ENCODE results near the gene TANC1.

The TANC1 gene

DNA sequence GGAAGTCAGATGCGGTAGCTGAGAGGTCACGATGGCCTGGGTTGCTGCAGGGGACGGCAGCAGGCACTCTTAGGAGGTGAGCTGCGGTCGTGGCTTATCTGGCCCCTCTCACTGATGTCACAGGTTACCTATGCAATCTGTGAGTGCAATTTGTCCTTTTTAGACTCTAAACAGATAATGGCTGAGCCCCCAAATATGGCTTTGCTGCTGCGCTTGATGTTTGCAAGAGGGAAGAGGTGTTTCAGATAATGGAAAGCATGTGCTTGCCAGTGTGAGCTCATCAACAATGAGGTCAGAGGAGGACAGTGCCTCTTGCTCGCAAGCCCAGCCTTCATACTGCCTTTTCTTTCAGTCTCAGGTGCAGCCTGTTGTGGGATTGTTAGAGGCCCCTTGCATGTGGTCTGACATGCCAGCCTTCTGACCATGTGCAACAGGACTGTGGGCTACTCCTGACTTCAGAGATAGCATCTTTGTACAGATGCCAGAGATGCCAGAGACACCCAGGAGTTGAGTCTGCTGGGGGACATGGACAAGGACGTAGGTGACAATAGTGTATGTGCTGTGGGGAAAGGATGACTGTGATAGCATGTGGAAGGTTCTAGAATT, 151.3 kb downstream of the TANC1 start:
- no peak overlapping the region for H3K9ac ChIP-seq (ENCODE audit: low read depth in 1 of 2, low read length in 2 of 2)
- H3K4me3 ChIP-seq (ENCODE audit: low read depth in 1 of 2, low read length in 2 of 2) = no peak overlapping the region
- no peak overlapping the region for H3K27ac ChIP-seq (ENCODE audit: low read depth, low read length)
- H3K9me3 ChIP-seq (ENCODE audit: control insufficient read depth in 1 of 2, low read length in 2 of 2) = no peaks in the 10 kb centered on the region
- peaks cover 22 to 23% of the 10 kb centered on the region in 2 donors for H3K4me1 ChIP-seq (ENCODE audit: control insufficient read depth in 1 of 2, insufficient read depth in 2 of 2, low read length in 2 of 2)
- H3K27me3 ChIP-seq (ENCODE audit: control insufficient read depth in 1 of 2, insufficient read depth in 2 of 2, low read length in 2 of 2) = no peaks in the 10 kb centered on the region
- no peaks in the 10 kb centered on the region for H3K36me3 ChIP-seq (ENCODE audit: control insufficient read depth in 1 of 2, insufficient read depth in 2 of 2, low read length in 2 of 2)

GRCh38 chr2:159123786-159124185, 155.3 kb downstream of the TANC1 start:
- H3K27ac ChIP-seq (ENCODE audit: low read depth, low read length) = no peak overlapping the region
- no peaks in the 10 kb centered on the region for H3K36me3 ChIP-seq (ENCODE audit: control insufficient read depth in 1 of 2, insufficient read depth in 2 of 2, low read length in 2 of 2)
- no peak overlapping the region for H3K9ac ChIP-seq (ENCODE audit: low read depth in 1 of 2, low read length in 2 of 2)
- H3K9me3 ChIP-seq (ENCODE audit: control insufficient read depth in 1 of 2, low read length in 2 of 2) = no peaks in the 10 kb centered on the region
- H3K27me3 ChIP-seq (ENCODE audit: control insufficient read depth in 1 of 2, insufficient read depth in 2 of 2, low read length in 2 of 2) = no peaks in the 10 kb centered on the region
- peaks cover 28 to 30% of the 10 kb centered on the region in 2 donors for H3K4me1 ChIP-seq (ENCODE audit: control insufficient read depth in 1 of 2, insufficient read depth in 2 of 2, low read length in 2 of 2)
- H3K4me3 ChIP-seq (ENCODE audit: low read depth in 1 of 2, low read length in 2 of 2) = no peak overlapping the region

- Histone ChIP-seq H3K36me3 (ENCODE audit: control insufficient read depth in 1 of 2, insufficient read depth in 2 of 2, low read length in 2 of 2) (no peaks in the 10 kb centered on the region), H3K9me3 (ENCODE audit: control insufficient read depth in 1 of 2, low read length in 2 of 2) (no peaks in the 10 kb centered on the region), H3K9ac (ENCODE audit: low read depth in 1 of 2, low read length in 2 of 2) (no peak overlapping the region), H3K4me3 (ENCODE audit: low read depth in 1 of 2, low read length in 2 of 2) (no peak overlapping the region), H3K4me1 (ENCODE audit: control insufficient read depth in 1 of 2, insufficient read depth in 2 of 2, low read length in 2 of 2) (peaks cover 28 to 30% of the 10 kb centered on the region in 2 donors), H3K27ac (ENCODE audit: low read depth, low read length) (peak overlapping the region; percentile 37), H3K27me3 (ENCODE audit: control insufficient read depth in 1 of 2, insufficient read depth in 2 of 2, low read length in 2 of 2) (no peaks in the 10 kb centered on the region)
Measured at GRCh38 chr2:159124441-159124911, 156.0 kb downstream of the TANC1 start.

- Histone ChIP-seq H3K27ac (ENCODE audit: low read depth, low read length) (peak overlapping the region; percentile 37), H3K36me3 (ENCODE audit: control insufficient read depth in 1 of 2, insufficient read depth in 2 of 2, low read length in 2 of 2) (no peaks in the 10 kb centered on the region), H3K9me3 (ENCODE audit: control insufficient read depth in 1 of 2, low read length in 2 of 2) (no peaks in the 10 kb centered on the region), H3K4me3 (ENCODE audit: low read depth in 1 of 2, low read length in 2 of 2) (no peak overlapping the region), H3K27me3 (ENCODE audit: control insufficient read depth in 1 of 2, insufficient read depth in 2 of 2, low read length in 2 of 2) (no peaks in the 10 kb centered on the region), H3K9ac (ENCODE audit: low read depth in 1 of 2, low read length in 2 of 2) (peak overlapping the region in 1 of 2 donors; percentile 23), H3K4me1 (ENCODE audit: control insufficient read depth in 1 of 2, insufficient read depth in 2 of 2, low read length in 2 of 2) (peaks cover 28 to 30% of the 10 kb centered on the region in 2 donors)
Measured at GRCh38 chr2:159124931-159125467, 156.6 kb downstream of the TANC1 start.

DNA sequence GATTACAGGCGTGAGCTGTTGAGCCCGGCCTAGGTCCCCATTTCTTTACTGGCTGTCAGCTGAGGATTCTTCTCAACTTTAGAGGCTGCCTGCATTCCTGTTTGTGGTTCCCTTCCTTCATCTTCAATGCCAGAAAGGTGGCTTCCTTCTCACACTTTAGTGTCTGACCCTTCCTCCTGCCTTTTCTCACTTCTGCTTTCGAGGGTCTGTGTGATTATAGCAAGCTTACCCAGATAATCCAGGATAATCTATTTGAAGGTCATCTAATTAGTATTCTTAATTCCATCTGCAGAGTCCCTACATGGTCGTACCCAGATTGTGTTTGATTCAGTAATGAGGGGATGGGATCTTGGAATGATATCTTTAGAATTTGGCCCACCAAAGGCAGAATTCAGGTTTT, 157.4 kb downstream of the TANC1 start:
- H3K27ac ChIP-seq (ENCODE audit: low read depth, low read length) = no peak overlapping the region

DNA sequence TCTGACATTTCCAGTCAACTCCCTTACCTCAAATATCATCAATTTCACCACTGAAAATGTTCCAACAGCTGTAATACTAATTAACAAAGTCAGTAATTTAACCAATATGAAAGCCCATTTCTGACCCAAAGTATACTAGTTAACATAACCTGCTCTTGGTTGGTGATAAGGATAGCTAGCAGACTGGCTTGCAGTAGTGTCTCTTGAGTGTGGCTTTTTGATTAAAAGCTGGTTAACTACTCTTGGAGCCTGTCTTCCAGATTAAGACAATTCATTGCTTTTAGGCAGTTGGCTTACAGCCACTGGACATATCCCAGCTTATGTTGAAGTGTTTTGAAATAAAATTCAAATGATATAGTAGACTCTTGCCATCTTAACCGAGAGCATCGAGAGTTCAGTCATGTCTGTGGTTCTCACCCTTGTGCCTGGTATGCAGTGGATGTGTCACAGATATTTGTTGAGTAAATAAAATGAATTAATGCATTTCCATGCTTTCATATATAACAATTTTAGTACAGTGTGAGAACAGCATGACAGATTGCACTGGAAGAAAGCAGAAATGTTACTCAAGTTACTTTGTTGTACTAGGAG, 158.1 kb downstream of the TANC1 start:
- no peak overlapping the region for H3K9ac ChIP-seq (ENCODE audit: low read depth in 1 of 2, low read length in 2 of 2)
- no peaks in the 10 kb centered on the region for H3K36me3 ChIP-seq (ENCODE audit: control insufficient read depth in 1 of 2, insufficient read depth in 2 of 2, low read length in 2 of 2)
- no peak overlapping the region for H3K27ac ChIP-seq (ENCODE audit: low read depth, low read length)
- H3K9me3 ChIP-seq (ENCODE audit: control insufficient read depth in 1 of 2, low read length in 2 of 2) = no peaks in the 10 kb centered on the region
- H3K27me3 ChIP-seq (ENCODE audit: control insufficient read depth in 1 of 2, insufficient read depth in 2 of 2, low read length in 2 of 2) = no peaks in the 10 kb centered on the region
- H3K4me1 ChIP-seq (ENCODE audit: control insufficient read depth in 1 of 2, insufficient read depth in 2 of 2, low read length in 2 of 2) = peaks cover 30 to 31% of the 10 kb centered on the region in 2 donors
- no peak overlapping the region for H3K4me3 ChIP-seq (ENCODE audit: low read depth in 1 of 2, low read length in 2 of 2)

More for the DNA sequence above, 157.4 kb downstream of the TANC1 start:
- Histone ChIP-seq H3K4me3 (ENCODE audit: low read depth in 1 of 2, low read length in 2 of 2) (no peak overlapping the region), H3K27me3 (ENCODE audit: control insufficient read depth in 1 of 2, insufficient read depth in 2 of 2, low read length in 2 of 2) (no peaks in the 10 kb centered on the region), H3K4me1 (ENCODE audit: control insufficient read depth in 1 of 2, insufficient read depth in 2 of 2, low read length in 2 of 2) (peaks cover 28 to 30% of the 10 kb centered on the region in 2 donors), H3K9ac (ENCODE audit: low read depth in 1 of 2, low read length in 2 of 2) (no peak overlapping the region), H3K36me3 (ENCODE audit: control insufficient read depth in 1 of 2, insufficient read depth in 2 of 2, low read length in 2 of 2) (no peaks in the 10 kb centered on the region), H3K9me3 (ENCODE audit: control insufficient read depth in 1 of 2, low read length in 2 of 2) (no peaks in the 10 kb centered on the region)

- peaks cover 30 to 32% of the 10 kb centered on the region in 2 donors for H3K4me1 ChIP-seq (ENCODE audit: control insufficient read depth in 1 of 2, insufficient read depth in 2 of 2, low read length in 2 of 2)
- no peaks in the 10 kb centered on the region for H3K9me3 ChIP-seq (ENCODE audit: control insufficient read depth in 1 of 2, low read length in 2 of 2)
- H3K36me3 ChIP-seq (ENCODE audit: control insufficient read depth in 1 of 2, insufficient read depth in 2 of 2, low read length in 2 of 2) = no peaks in the 10 kb centered on the region
- no peaks in the 10 kb centered on the region for H3K27me3 ChIP-seq (ENCODE audit: control insufficient read depth in 1 of 2, insufficient read depth in 2 of 2, low read length in 2 of 2)
- no peak overlapping the region for H3K4me3 ChIP-seq (ENCODE audit: low read depth in 1 of 2, low read length in 2 of 2)
- no peak overlapping the region for H3K27ac ChIP-seq (ENCODE audit: low read depth, low read length)
- no peak overlapping the region for H3K9ac ChIP-seq (ENCODE audit: low read depth in 1 of 2, low read length in 2 of 2)
Measured at GRCh38 chr2:159128191-159128590, 159.8 kb downstream of the TANC1 start.

DNA sequence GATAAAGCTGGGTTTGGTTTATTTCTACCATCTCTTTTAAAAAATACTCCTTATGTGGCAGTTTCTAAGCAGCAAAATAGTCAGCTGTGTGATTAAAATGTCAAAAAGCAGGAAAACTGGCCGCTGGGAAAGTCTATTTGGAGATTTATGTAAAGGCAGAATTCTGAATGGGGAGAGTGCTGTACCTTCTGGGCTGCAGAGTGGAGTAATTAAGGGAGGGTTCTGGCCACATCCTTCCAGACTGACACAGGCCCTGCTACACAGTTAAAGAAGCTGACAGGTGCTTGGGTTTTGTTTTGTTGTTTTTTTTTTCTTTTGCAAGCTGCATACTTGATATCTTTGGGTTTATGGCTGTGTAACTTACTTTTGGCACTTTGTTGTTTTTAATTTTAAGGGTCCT, 160.8 kb downstream of the TANC1 start:
- no peak overlapping the region for H3K4me3 ChIP-seq (ENCODE audit: low read depth in 1 of 2, low read length in 2 of 2)
- H3K36me3 ChIP-seq (ENCODE audit: control insufficient read depth in 1 of 2, insufficient read depth in 2 of 2, low read length in 2 of 2) = no peaks in the 10 kb centered on the region
- H3K9me3 ChIP-seq (ENCODE audit: control insufficient read depth in 1 of 2, low read length in 2 of 2) = no peaks in the 10 kb centered on the region
- H3K27me3 ChIP-seq (ENCODE audit: control insufficient read depth in 1 of 2, insufficient read depth in 2 of 2, low read length in 2 of 2) = no peaks in the 10 kb centered on the region
- no peak overlapping the region for H3K27ac ChIP-seq (ENCODE audit: low read depth, low read length)
- no peak overlapping the region for H3K9ac ChIP-seq (ENCODE audit: low read depth in 1 of 2, low read length in 2 of 2)
- H3K4me1 ChIP-seq (ENCODE audit: control insufficient read depth in 1 of 2, insufficient read depth in 2 of 2, low read length in 2 of 2) = peaks cover 20 to 24% of the 10 kb centered on the region in 2 donors

GRCh38 chr2:159129824-159130223, 161.4 kb downstream of the TANC1 start:
- H3K27ac ChIP-seq (ENCODE audit: low read depth, low read length) = no peak overlapping the region
- H3K9me3 ChIP-seq (ENCODE audit: control insufficient read depth in 1 of 2, low read length in 2 of 2) = no peaks in the 10 kb centered on the region
- peaks cover 14 to 20% of the 10 kb centered on the region in 2 donors for H3K4me1 ChIP-seq (ENCODE audit: control insufficient read depth in 1 of 2, insufficient read depth in 2 of 2, low read length in 2 of 2)
- H3K36me3 ChIP-seq (ENCODE audit: control insufficient read depth in 1 of 2, insufficient read depth in 2 of 2, low read length in 2 of 2) = no peaks in the 10 kb centered on the region
- H3K27me3 ChIP-seq (ENCODE audit: control insufficient read depth in 1 of 2, insufficient read depth in 2 of 2, low read length in 2 of 2) = no peaks in the 10 kb centered on the region
- no peak overlapping the region for H3K9ac ChIP-seq (ENCODE audit: low read depth in 1 of 2, low read length in 2 of 2)
- H3K4me3 ChIP-seq (ENCODE audit: low read depth in 1 of 2, low read length in 2 of 2) = no peak overlapping the region

DNA sequence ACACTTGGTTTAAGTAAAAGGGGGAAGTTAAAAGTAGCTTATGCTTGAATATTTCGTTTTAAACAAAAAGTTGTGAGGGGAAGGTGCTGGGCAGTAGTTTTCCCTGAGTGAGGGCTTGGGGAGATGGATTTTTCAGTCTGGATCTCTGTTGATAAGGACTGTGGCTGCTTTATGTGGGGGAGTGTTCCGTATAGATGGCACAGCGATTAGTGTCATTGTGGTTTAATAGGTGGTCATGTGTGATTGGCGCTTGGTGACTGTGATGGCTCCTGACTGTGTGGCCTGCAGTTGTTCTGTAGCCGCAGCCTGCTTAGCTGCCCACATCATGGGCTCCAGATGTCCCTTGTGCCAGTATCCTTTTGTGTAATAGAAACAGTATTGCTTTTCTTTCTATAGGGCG, 161.9 kb downstream of the TANC1 start:
- Histone ChIP-seq H3K9ac (ENCODE audit: low read depth in 1 of 2, low read length in 2 of 2) (no peak overlapping the region), H3K27ac (ENCODE audit: low read depth, low read length) (no peak overlapping the region), H3K4me1 (ENCODE audit: control insufficient read depth in 1 of 2, insufficient read depth in 2 of 2, low read length in 2 of 2) (peaks cover 11 to 15% of the 10 kb centered on the region in 2 donors)

More for the DNA sequence above, 161.9 kb downstream of the TANC1 start:
- Histone ChIP-seq H3K9me3 (ENCODE audit: control insufficient read depth in 1 of 2, low read length in 2 of 2) (no peaks in the 10 kb centered on the region), H3K4me3 (ENCODE audit: low read depth in 1 of 2, low read length in 2 of 2) (no peak overlapping the region), H3K36me3 (ENCODE audit: control insufficient read depth in 1 of 2, insufficient read depth in 2 of 2, low read length in 2 of 2) (no peaks in the 10 kb centered on the region), H3K27me3 (ENCODE audit: control insufficient read depth in 1 of 2, insufficient read depth in 2 of 2, low read length in 2 of 2) (no peaks in the 10 kb centered on the region)

Data from duodenal mucosa (tissue), 2 donors.